ENCODE measurements around the gene TMEM50B. TPM values are rescaled to one million over a fixed set of nuclear protein-coding genes. Genes with fewer than 3 reads are reported as not detected.

Gene TMEM50B
- polyA plus RNA-seq, 4 donors: 42.1 to 68.4 (median 58.5) TPM

- DNase-seq (ENCODE audit: low read depth in 4 of 4, low spot score in 3 of 4): no peak
Measured at GRCh38 chr21:33401630-33401992, 78.2 kb downstream of the TMEM50B start.

Other genes starting within 250 kb of the TMEM50B start
- gene IL10RB, start 213.6 kb downstream of the TMEM50B start, polyA plus RNA-seq (ENCODE audit: insufficient read length in 4 of 4): 10 to 100 TPM; 25.0 to 36.2 (median 29.1) TPM
- 10 to 100 TPM; 33.8 to 43.1 (median 37.7) TPM for gene IFNAR1, start 155.0 kb downstream of the TMEM50B start, polyA plus RNA-seq (ENCODE audit: insufficient read length in 4 of 4)
- gene IFNGR2, start 76.6 kb downstream of the TMEM50B start, polyA plus RNA-seq (ENCODE audit: insufficient read length in 4 of 4): 100 to 1,000 TPM in 1 of 4 donors, 10 to 100 TPM in 3; 72.6 to 141 (median 88.9) TPM
- 1 to 10 TPM; 2.0 to 5.9 (median 5.2) TPM for gene DNAJC28, start 11.7 kb upstream of the TMEM50B start, polyA plus RNA-seq (ENCODE audit: insufficient read length in 4 of 4)
- gene GART, start 62.1 kb upstream of the TMEM50B start, polyA plus RNA-seq (ENCODE audit: insufficient read length in 4 of 4): 10 to 100 TPM; 59.6 to 85.9 (median 69.1) TPM
- gene SON, start 63.1 kb upstream of the TMEM50B start, polyA plus RNA-seq (ENCODE audit: insufficient read length in 4 of 4): 100 to 1,000 TPM; 307 to 371 (median 351) TPM
- 10 to 100 TPM; 36.0 to 45.1 (median 36.6) TPM for gene DONSON, start 108.7 kb upstream of the TMEM50B start, polyA plus RNA-seq (ENCODE audit: insufficient read length in 4 of 4)
- 10 to 100 TPM; 61.0 to 70.8 (median 68.3) TPM for gene CRYZL1, start 161.8 kb upstream of the TMEM50B start, polyA plus RNA-seq (ENCODE audit: insufficient read length in 4 of 4)
- gene ITSN1, start 162.5 kb upstream of the TMEM50B start, polyA plus RNA-seq (ENCODE audit: insufficient read length in 4 of 4): 10 to 100 TPM; 43.8 to 55.8 (median 49.2) TPM

All from left renal pelvis (tissue), 4 donors.